MM.1S (cell line): ENCODE measurements around the gene KRT81.

Experiments used
- DNase-seq: peaks from one replicate; pipeline ENCODE4 v3.0.0-alpha.2; 2015
- H2AFZ ChIP-seq: fragments of 300-600 bp; sonication (generic); 2 replicates; pipeline ENCODE4 v1.6.0; 2016; ENCODE audit warnings: antibody characterized with exemption, low read length
- H3F3A ChIP-seq: fragments of 300-600 bp; sonication (generic); 2 replicates; pipeline ENCODE4 v1.6.1; 2016; ENCODE audit warnings: mild to moderate bottlenecking, antibody characterized with exemption, low read length, moderate library complexity, mixed read lengths; ENCODE audit not compliant: insufficient read depth
- H3K27ac ChIP-seq: fragments of 300-600 bp; sonication (generic); 2 replicates; pipeline ENCODE4 v1.5.1; 2016; ENCODE audit warnings: mild to moderate bottlenecking, low read length
- H3K27me3 ChIP-seq: fragments of 300-600 bp; sonication (generic); replicated peaks from 2 replicates; pipeline ENCODE4 v1.6.0; 2016; ENCODE audit warnings: low read length; ENCODE audit not compliant: insufficient read depth
- H3K36me3 ChIP-seq: fragments of 300-600 bp; sonication (generic); replicated peaks from 2 replicates; pipeline ENCODE4 v1.6.1; 2016; ENCODE audit warnings: mild to moderate bottlenecking, low read length, mixed read lengths; ENCODE audit not compliant: insufficient read depth
- H3K4me1 ChIP-seq: fragments of 300-600 bp; sonication (generic); 2 replicates; pipeline ENCODE4 v1.6.1; 2016; ENCODE audit warnings: low read length, mixed read lengths
- H3K4me2 ChIP-seq: fragments of 300-600 bp; sonication (generic); 2 replicates; pipeline ENCODE4 v1.6.0; 2016; ENCODE audit warnings: low read depth, low read length
- H3K4me3 ChIP-seq: fragments of 300-600 bp; sonication (generic); 2 replicates; pipeline ENCODE4 v1.5.1; 2016; ENCODE audit warnings: low read length, mixed read lengths
- H3K79me2 ChIP-seq: fragments of 300-600 bp; sonication (generic); 2 replicates; pipeline ENCODE4 v1.6.1; 2016; ENCODE audit warnings: mixed run types, low read length, mixed read lengths
- H3K9ac ChIP-seq: fragments of 300-600 bp; sonication (generic); 2 replicates; pipeline ENCODE4 v1.6.1; 2016; ENCODE audit warnings: low read length, mixed read lengths
- H3K9me2 ChIP-seq: fragments of 300-600 bp; sonication (generic); replicated peaks from 2 replicates; pipeline ENCODE4 v1.6.1; 2016; ENCODE audit warnings: mild to moderate bottlenecking, low read length, mixed read lengths; ENCODE audit not compliant: insufficient read depth
- H3K9me3 ChIP-seq: fragments of 300-600 bp; sonication (generic); replicated peaks from 2 replicates; pipeline ENCODE4 v1.6.1; 2016; ENCODE audit warnings: mild to moderate bottlenecking, low read length, mixed read lengths; ENCODE audit not compliant: insufficient read depth
- H4K20me1 ChIP-seq: fragments of 300-600 bp; sonication (generic); 2 replicates; pipeline ENCODE4 v1.6.1; 2016; ENCODE audit warnings: mild to moderate bottlenecking, low read length, moderate library complexity, mixed read lengths; ENCODE audit not compliant: insufficient read depth
- CTCF ChIP-seq: fragments of 300-600 bp; sonication (generic); IDR thresholded peaks from 2 replicates; pipeline ENCODE4 v1.5.1; 2016; ENCODE audit warnings: antibody characterized with exemption, low read length, mixed read lengths
- EZH2 ChIP-seq: fragments of 300-600 bp; sonication (generic); optimal IDR thresholded peaks from 2 replicates; pipeline ENCODE3; 2017; ENCODE audit warnings: low read depth, mild to moderate bottlenecking, antibody characterized with exemption, low read length, mixed read lengths
- EZH2phosphoT487 ChIP-seq: fragments of 300-600 bp; sonication (generic); IDR thresholded peaks from 2 replicates; pipeline ENCODE4 v1.6.1; 2018; ENCODE audit warnings: antibody characterized with exemption, low read length

The KRT81 gene

GRCh38 chr12:52336641-52337040, 45.3 kb upstream of the KRT81 start:
- no peak overlapping the region for H3K9ac ChIP-seq
- H2AFZ ChIP-seq, result no peak overlapping the region

GRCh38 chr12:52335598-52336262, 44.4 kb upstream of the KRT81 start:
- H4K20me1 ChIP-seq, result no peaks in the 10 kb centered on the region
- H3K9me3 ChIP-seq, result no peaks in the 10 kb centered on the region
- H3K9me2 ChIP-seq, result no peaks in the 10 kb centered on the region
- H3K9ac ChIP-seq, result no peak overlapping the region
- no peak for DNase-seq
- no peaks in the 10 kb centered on the region for H3K36me3 ChIP-seq
- H3K4me2 ChIP-seq, result no peak overlapping the region
- no peak overlapping the region for H3K27ac ChIP-seq
- H3K4me1 ChIP-seq, result no peaks in the 10 kb centered on the region
- no peaks in the 10 kb centered on the region for H3K79me2 ChIP-seq
- H3F3A ChIP-seq, result no peaks in the 10 kb centered on the region
- H3K4me3 ChIP-seq, result no peak overlapping the region
- H3K27me3 ChIP-seq, result 0 out of 2 replicates have a peak, but pooled peaks cover 3% of the 10 kb centered on the region
- no peak overlapping the region for H2AFZ ChIP-seq
- no peak for TF ChIP-seq EZH2phosphoT487
- no peak for TF ChIP-seq CTCF
- TF ChIP-seq EZH2, result no peak

More at GRCh38 chr12:52336641-52337040, 45.3 kb upstream of the KRT81 start:
- Histone ChIP-seq H3K79me2 (no peaks in the 10 kb centered on the region), H3K36me3 (no peaks in the 10 kb centered on the region), H3K4me3 (no peak overlapping the region), H4K20me1 (no peaks in the 10 kb centered on the region), H3K27me3 (0 out of 2 replicates have a peak, but pooled peaks cover 3% of the 10 kb centered on the region), H3K27ac (no peak overlapping the region), H3K9me3 (no peaks in the 10 kb centered on the region), H3K4me2 (no peak overlapping the region), H3F3A (no peaks in the 10 kb centered on the region), H3K9me2 (no peaks in the 10 kb centered on the region), H3K4me1 (no peaks in the 10 kb centered on the region)
- TF ChIP-seq EZH2phosphoT487 (no peak), EZH2 (no peak), CTCF (no peak)
- DNase-seq, result no peak

GRCh38 chr12:52334185-52334584, 42.9 kb upstream of the KRT81 start:
- H3K9me2 ChIP-seq, result no peaks in the 10 kb centered on the region
- TF ChIP-seq EZH2phosphoT487 (no peak), EZH2 (no peak), CTCF (no peak)
- H3K4me2 ChIP-seq, result no peak overlapping the region
- H3K9me3 ChIP-seq, result no peaks in the 10 kb centered on the region
- H2AFZ ChIP-seq, result no peak overlapping the region
- H3K27me3 ChIP-seq, result 0 out of 2 replicates have a peak, but pooled peaks cover 3% of the 10 kb centered on the region
- DNase-seq, result no peak
- H3K9ac ChIP-seq, result no peak overlapping the region
- H3K36me3 ChIP-seq, result no peaks in the 10 kb centered on the region
- H3K4me3 ChIP-seq, result no peak overlapping the region
- no peaks in the 10 kb centered on the region for H3F3A ChIP-seq
- H3K79me2 ChIP-seq, result no peaks in the 10 kb centered on the region
- H3K4me1 ChIP-seq, result no peaks in the 10 kb centered on the region
- H3K27ac ChIP-seq, result no peak overlapping the region
- no peaks in the 10 kb centered on the region for H4K20me1 ChIP-seq
